ENCODE data around the gene LAMTOR3.

- TF ChIP-seq CTCF (conservative IDR thresholded peaks at IDR 0.05; ENCODE audit: low read length) (no peak), EZH2phosphoT487 (IDR thresholded peaks at IDR 0.05; ENCODE audit: borderline replicate concordance) (no peak)
These were observed 50.8 kb downstream of the LAMTOR3 start for GRCh38 chr4:99843413-99843812.
